Stomach (tissue), 4 donors: Measurements from ENCODE around the gene BBS9.

Experiments
- CTCF ChIP-seq, 7 experiments: fragments of 450-650 bp in 4 of 7; fragments of 200-600 bp in 3 of 7; sonication (generic) in 3 of 7; IDR thresholded peaks; one replicate each; pipeline ENCODE4 v1.5.1; 2016 to 2019; ENCODE audit warnings: antibody characterized with exemption in 7 of 7, control low read depth in 2 of 7, mild to moderate bottlenecking in 1 of 7
- EP300 ChIP-seq: sonication (generic); formaldehyde crosslinking; IDR thresholded peaks from one replicate; pipeline ENCODE4 v1.6.1; 2017; ENCODE audit warnings: antibody characterized with exemption
- POLR2AphosphoS5 ChIP-seq, 3 donors: sonication (generic); formaldehyde crosslinking; IDR thresholded peaks; one replicate each; pipeline ENCODE4 v1.6.1; 2016; ENCODE audit warnings: antibody characterized with exemption in 3 of 3

GRCh38 chr7:33632840-33633525 is 503.6 kb downstream of the BBS9 start:
- TF ChIP-seq POLR2AphosphoS5 (IDR thresholded peaks at IDR 0.05) (no peak), EP300 (no peak), CTCF (IDR thresholded peaks at IDR 0.05) (no peak)
